Activated naive CD8-positive, alpha-beta T cell treated with anti-CD3 and anti-CD28 coated beads for 36 hours (primary cell): Measurements from ENCODE around the gene FAM83G. TPM values are rescaled to one million over a fixed set of nuclear protein-coding genes. Genes with fewer than 3 reads are reported as not detected.
A peak's percentile ranks its signal among the peaks of the same experiment; 100 is the strongest.

Experiments
- DNase-seq: peaks from one replicate; pipeline ENCODE4 v3.0.0; 2021
- H3K27ac Mint-ChIP-seq: one replicate; pipeline ENCODE4 v1.8.0; 2022; ENCODE audit warnings: mild to moderate bottlenecking, moderate library complexity, mixed read lengths
- H3K27me3 Mint-ChIP-seq: one replicate; pipeline ENCODE4 v1.8.0; 2022; ENCODE audit warnings: mild to moderate bottlenecking, mixed read lengths
- H3K36me3 Mint-ChIP-seq: one replicate; pipeline ENCODE4 v1.8.0; 2021; ENCODE audit warnings: mild to moderate bottlenecking, mixed read lengths
- H3K4me1 Mint-ChIP-seq: one replicate; pipeline ENCODE4 v1.8.0; 2021; ENCODE audit warnings: mixed read lengths
- H3K4me3 Mint-ChIP-seq: one replicate; pipeline ENCODE4 v1.8.0; 2022; ENCODE audit warnings: mild to moderate bottlenecking, moderate library complexity, mixed read lengths
- H3K9me3 Mint-ChIP-seq: one replicate; pipeline ENCODE4 v1.8.0; 2022; ENCODE audit warnings: mixed read lengths
- total RNA-seq, 2 experiments: library from RNA; stranded (reverse); gene quantifications; one replicate each; pipeline ENCODE4 v1.2.3, GENCODE V29; 2021

Gene FAM83G
- total RNA-seq, 2 experiments from 2014 or later = 10.3 to 10.4 TPM

GRCh38 chr17:18990331-18990730 is 14.2 kb downstream of the FAM83G start:
- Mint-ChIP-seq H3K4me1 (peaks cover 34% of the 10 kb centered on the region), H3K4me3 (no peak overlapping the region), H3K27me3 (no peaks in the 10 kb centered on the region), H3K27ac (no peak overlapping the region), H3K36me3 (peaks cover 18% of the 10 kb centered on the region), H3K9me3 (peaks cover 5% of the 10 kb centered on the region)
- no peak for DNase-seq

DNA sequence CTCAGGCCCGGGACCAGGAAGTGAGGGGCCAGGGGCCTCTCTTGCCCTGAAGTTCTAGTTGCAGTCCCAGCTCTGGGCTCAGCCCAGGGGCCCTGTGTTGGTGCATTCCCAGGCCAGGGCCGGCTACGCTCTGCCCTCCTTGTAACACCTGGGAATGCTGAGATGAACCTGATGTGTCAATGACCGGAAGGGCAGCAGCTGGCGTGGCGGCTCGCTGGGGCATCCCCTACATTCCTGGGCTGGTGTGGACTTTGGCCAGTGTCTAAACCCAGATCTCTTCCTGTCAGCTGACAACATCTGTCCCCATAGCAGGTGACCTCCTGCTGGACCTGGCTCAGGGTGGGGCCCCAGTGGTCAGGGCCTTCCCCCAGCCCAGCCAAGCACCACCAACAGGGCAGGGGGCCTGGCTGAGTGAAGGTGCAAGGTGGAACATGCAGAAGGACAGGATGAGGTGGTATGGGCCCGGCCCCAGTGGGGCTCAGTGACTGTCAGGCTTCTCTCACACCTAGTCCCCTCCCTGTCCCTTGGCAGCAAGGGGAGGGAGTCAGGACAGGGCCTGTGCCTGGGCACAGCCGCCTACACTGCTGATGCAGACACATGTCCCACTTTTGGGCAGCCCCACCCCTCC is 15.9 kb downstream of the FAM83G start:
- no peaks in the 10 kb centered on the region for H3K9me3 Mint-ChIP-seq
- no peak overlapping the region for H3K4me3 Mint-ChIP-seq
- H3K4me1 Mint-ChIP-seq = peaks cover 28% of the 10 kb centered on the region
- H3K27me3 Mint-ChIP-seq = no peaks in the 10 kb centered on the region
- peaks cover 5% of the 10 kb centered on the region for H3K36me3 Mint-ChIP-seq
- DNase-seq = no peak
- no peak overlapping the region for H3K27ac Mint-ChIP-seq

- H3K27ac Mint-ChIP-seq = no peak overlapping the region
- peaks cover 1% of the 10 kb centered on the region for H3K36me3 Mint-ChIP-seq
- H3K4me1 Mint-ChIP-seq = peaks cover 21% of the 10 kb centered on the region
- no peak overlapping the region for H3K4me3 Mint-ChIP-seq
- no peak for DNase-seq
- H3K27me3 Mint-ChIP-seq = no peaks in the 10 kb centered on the region
- no peaks in the 10 kb centered on the region for H3K9me3 Mint-ChIP-seq
These were observed 16.6 kb downstream of the FAM83G start for GRCh38 chr17:18987862-18988545.

DNA sequence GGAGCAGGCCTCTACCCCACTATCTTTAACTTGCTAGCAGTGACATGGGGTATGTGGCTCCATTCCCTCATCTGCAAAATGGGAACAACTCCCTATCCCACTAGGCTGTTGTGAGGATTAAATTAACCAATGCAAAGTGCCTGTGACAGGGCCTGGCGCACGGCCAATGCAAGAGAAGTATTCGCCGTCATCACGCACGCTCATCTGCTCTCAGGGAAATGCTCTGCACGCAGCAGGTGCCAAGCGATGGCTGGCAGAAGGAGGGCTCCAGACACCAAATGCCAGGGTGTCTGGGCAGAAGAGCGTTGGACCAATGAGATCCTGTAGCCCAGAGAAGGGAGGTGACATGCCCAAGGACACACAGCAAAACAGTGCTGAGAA is 17.3 kb downstream of the FAM83G start:
- DNase-seq = no peak
- Mint-ChIP-seq H3K27me3 (no peaks in the 10 kb centered on the region), H3K4me3 (no peak overlapping the region), H3K36me3 (peaks cover 1% of the 10 kb centered on the region), H3K9me3 (no peaks in the 10 kb centered on the region), H3K4me1 (peaks cover 15% of the 10 kb centered on the region), H3K27ac (no peak overlapping the region)

DNA sequence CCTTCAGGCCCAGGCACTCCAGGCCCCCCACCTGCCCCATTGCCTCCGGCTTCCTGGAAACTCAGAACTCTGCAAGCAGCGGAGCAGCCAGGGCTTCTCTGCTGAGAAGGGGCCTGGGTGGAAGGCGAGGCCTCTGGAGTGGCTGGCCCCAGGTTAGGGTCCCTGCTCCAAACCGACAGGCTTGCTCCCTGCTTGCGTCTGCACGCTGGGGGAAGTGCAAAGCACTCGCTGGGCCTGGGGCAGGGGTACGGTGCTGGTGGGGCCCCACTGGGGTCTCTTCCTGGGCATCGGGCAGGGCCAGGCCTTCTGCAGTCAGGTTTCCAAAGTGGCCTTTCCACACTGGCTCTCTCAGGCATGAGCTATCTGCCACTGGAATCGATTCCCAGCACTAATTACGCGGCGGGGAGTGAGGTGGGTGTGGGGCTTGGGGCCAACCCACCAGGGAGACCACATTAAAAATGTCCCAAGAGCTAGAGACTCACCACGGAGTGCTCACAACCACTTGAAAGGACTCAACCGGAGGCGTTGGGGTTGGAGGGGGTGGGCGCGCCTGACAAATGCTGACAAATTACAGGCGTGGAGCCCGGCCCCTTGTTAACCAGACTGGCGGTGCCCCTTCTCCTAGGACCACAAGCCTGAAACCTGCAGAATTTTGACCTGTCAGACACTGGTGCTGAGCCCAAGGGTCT is 17.9 kb downstream of the FAM83G start:
- H3K9me3 Mint-ChIP-seq = no peaks in the 10 kb centered on the region
- H3K27ac Mint-ChIP-seq = no peak overlapping the region
- peaks cover 1% of the 10 kb centered on the region for H3K36me3 Mint-ChIP-seq
- peak; percentile 32 for DNase-seq
- peaks cover 15% of the 10 kb centered on the region for H3K4me1 Mint-ChIP-seq
- no peak overlapping the region for H3K4me3 Mint-ChIP-seq
- no peaks in the 10 kb centered on the region for H3K27me3 Mint-ChIP-seq

- H3K27ac Mint-ChIP-seq = no peak overlapping the region
- no peaks in the 10 kb centered on the region for H3K27me3 Mint-ChIP-seq
- H3K36me3 Mint-ChIP-seq = peaks cover 1% of the 10 kb centered on the region
- DNase-seq = no peak
- H3K4me1 Mint-ChIP-seq = peaks cover 15% of the 10 kb centered on the region
- H3K4me3 Mint-ChIP-seq = no peak overlapping the region
- no peaks in the 10 kb centered on the region for H3K9me3 Mint-ChIP-seq
These were observed 19.1 kb downstream of the FAM83G start for GRCh38 chr17:18985475-18985874.

GRCh38 chr17:18984273-18985114 is 20.1 kb downstream of the FAM83G start:
- H3K36me3 Mint-ChIP-seq = peaks cover 1% of the 10 kb centered on the region
- no peaks in the 10 kb centered on the region for H3K27me3 Mint-ChIP-seq
- no peak for DNase-seq
- no peaks in the 10 kb centered on the region for H3K9me3 Mint-ChIP-seq
- no peak overlapping the region for H3K4me3 Mint-ChIP-seq
- peaks cover 15% of the 10 kb centered on the region for H3K4me1 Mint-ChIP-seq
- no peak overlapping the region for H3K27ac Mint-ChIP-seq

GRCh38 chr17:18981642-18982424 is 22.7 kb downstream of the FAM83G start:
- peaks cover 1% of the 10 kb centered on the region for H3K36me3 Mint-ChIP-seq
- no peak for DNase-seq
- no peaks in the 10 kb centered on the region for H3K27me3 Mint-ChIP-seq
- peaks cover 2% of the 10 kb centered on the region for H3K4me1 Mint-ChIP-seq
- H3K9me3 Mint-ChIP-seq = no peaks in the 10 kb centered on the region
- no peak overlapping the region for H3K4me3 Mint-ChIP-seq
- H3K27ac Mint-ChIP-seq = no peak overlapping the region

GRCh38 chr17:18981335-18981641 is 23.3 kb downstream of the FAM83G start:
- H3K4me3 Mint-ChIP-seq = no peak overlapping the region
- no peaks in the 10 kb centered on the region for H3K9me3 Mint-ChIP-seq
- H3K4me1 Mint-ChIP-seq = no peaks in the 10 kb centered on the region
- H3K27ac Mint-ChIP-seq = no peak overlapping the region
- peaks cover under 1% of the 10 kb centered on the region for H3K36me3 Mint-ChIP-seq
- H3K27me3 Mint-ChIP-seq = no peaks in the 10 kb centered on the region
- no peak for DNase-seq

DNA sequence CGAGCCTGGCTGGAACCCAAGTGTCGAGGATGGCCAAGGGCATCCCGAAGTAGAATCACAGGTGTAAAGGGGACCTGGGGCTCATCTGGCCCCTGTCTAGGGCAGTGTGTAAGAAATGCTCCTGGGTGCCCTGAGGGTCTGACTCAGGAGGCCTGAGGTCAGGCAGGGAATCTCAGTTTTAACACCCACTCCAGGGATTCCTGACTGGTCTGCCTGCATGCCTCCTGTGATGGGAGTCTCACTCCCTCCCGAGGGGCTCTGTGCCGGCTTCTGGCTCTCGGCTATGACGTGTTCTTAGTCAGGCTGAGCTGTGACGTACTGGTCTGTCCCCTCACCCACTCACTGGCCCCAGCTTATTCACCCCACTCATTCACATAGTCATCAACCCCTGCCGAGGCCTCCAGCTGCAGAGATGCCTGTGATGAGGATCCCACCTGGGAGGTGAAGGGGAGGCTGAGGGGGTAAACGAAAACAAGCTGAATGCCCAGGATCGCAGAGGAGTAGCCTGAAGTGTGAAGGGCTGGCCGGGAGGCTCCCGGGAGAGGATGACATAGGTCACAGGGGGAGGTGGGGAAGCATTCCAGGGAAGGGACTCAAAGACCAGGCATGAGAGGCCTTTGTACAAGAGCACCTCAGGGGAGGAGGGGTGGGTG is 23.8 kb downstream of the FAM83G start:
- peaks cover 2% of the 10 kb centered on the region for H3K36me3 Mint-ChIP-seq
- H3K4me1 Mint-ChIP-seq = no peaks in the 10 kb centered on the region
- no peak overlapping the region for H3K4me3 Mint-ChIP-seq
- no peaks in the 10 kb centered on the region for H3K9me3 Mint-ChIP-seq
- H3K27me3 Mint-ChIP-seq = no peaks in the 10 kb centered on the region
- DNase-seq = no peak
- no peak overlapping the region for H3K27ac Mint-ChIP-seq

GRCh38 chr17:18978655-18979054 is 25.9 kb downstream of the FAM83G start:
- peaks cover 2% of the 10 kb centered on the region for H3K36me3 Mint-ChIP-seq

DNA sequence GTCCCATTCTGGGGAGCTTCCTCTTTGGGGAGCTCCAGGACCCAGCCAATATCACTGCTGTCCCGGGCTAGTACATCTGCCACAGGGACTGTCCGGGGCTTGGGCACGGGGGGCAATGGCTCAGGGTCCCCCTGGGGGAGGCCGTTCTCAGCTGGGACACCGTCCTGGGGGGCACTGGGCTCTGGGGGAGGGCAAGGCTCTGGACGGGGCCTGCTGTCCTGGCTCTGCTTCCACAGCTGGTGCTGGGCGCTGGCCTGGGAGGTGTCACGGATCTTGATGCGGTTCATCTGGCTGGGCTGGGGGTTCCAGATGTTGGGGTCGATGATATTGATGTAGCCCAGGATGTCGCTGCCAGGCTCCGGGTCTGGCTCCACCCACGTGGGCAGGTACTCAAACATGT is 26.5 kb downstream of the FAM83G start:
- H3K36me3 Mint-ChIP-seq = peaks cover 2% of the 10 kb centered on the region
- no peaks in the 10 kb centered on the region for H3K9me3 Mint-ChIP-seq
- H3K27me3 Mint-ChIP-seq = no peaks in the 10 kb centered on the region
- no peak for DNase-seq
- H3K4me3 Mint-ChIP-seq = no peak overlapping the region
- no peak overlapping the region for H3K27ac Mint-ChIP-seq
- peaks cover 8% of the 10 kb centered on the region for H3K4me1 Mint-ChIP-seq

More at GRCh38 chr17:18978655-18979054, 25.9 kb downstream of the FAM83G start:
- H3K9me3 Mint-ChIP-seq = no peaks in the 10 kb centered on the region
- no peak overlapping the region for H3K4me3 Mint-ChIP-seq
- H3K27ac Mint-ChIP-seq = no peak overlapping the region
- peaks cover 8% of the 10 kb centered on the region for H3K4me1 Mint-ChIP-seq
- no peaks in the 10 kb centered on the region for H3K27me3 Mint-ChIP-seq
- DNase-seq = no peak

GRCh38 chr17:18977646-18978045 is 26.9 kb downstream of the FAM83G start:
- Mint-ChIP-seq H3K36me3 (peaks cover 2% of the 10 kb centered on the region), H3K27ac (no peak overlapping the region), H3K27me3 (no peaks in the 10 kb centered on the region), H3K9me3 (no peaks in the 10 kb centered on the region), H3K4me1 (peaks cover 8% of the 10 kb centered on the region), H3K4me3 (no peak overlapping the region)
- DNase-seq = no peak

- H3K36me3 Mint-ChIP-seq = peaks cover 2% of the 10 kb centered on the region
- peaks cover 8% of the 10 kb centered on the region for H3K4me1 Mint-ChIP-seq
- no peak overlapping the region for H3K4me3 Mint-ChIP-seq
- no peak for DNase-seq
- H3K27ac Mint-ChIP-seq = no peak overlapping the region
- H3K9me3 Mint-ChIP-seq = no peaks in the 10 kb centered on the region
- H3K27me3 Mint-ChIP-seq = no peaks in the 10 kb centered on the region
These were observed 27.5 kb downstream of the FAM83G start for GRCh38 chr17:18977021-18977420.
